Testis (tissue), 2 donors: ENCODE measurements around the gene TTLL3.
"Not testable (repeated sequence)": the region's sequence is repeated elsewhere in the genome, so short reads cannot be mapped to it uniquely, and the experiment has no call there.

Experiments
- CTCF ChIP-seq, 3 experiments: fragments of 450-650 bp in 2 of 3; fragments of 200-600 bp in 1 of 3; sonication (generic) in 1 of 3; IDR thresholded peaks; one replicate each; pipeline ENCODE4 v1.5.1; 2016 to 2019; ENCODE audit warnings: antibody characterized with exemption in 3 of 3, mild to moderate bottlenecking in 2 of 3, moderate library complexity in 1 of 3
- POLR2A ChIP-seq: fragments of 450-650 bp; IDR thresholded peaks from one replicate; pipeline ENCODE4 v1.6.1; 2017; ENCODE audit warnings: antibody characterized with exemption, mild to moderate bottlenecking, moderate library complexity

GRCh38 chr3:9854291-9854940 lies 44.4 kb downstream of the TTLL3 start:
- TF ChIP-seq POLR2A; CTCF (IDR thresholded peaks at IDR 0.05): not testable (repeated sequence)
